Upper lobe of right lung (tissue), 1 donor: Measurements from ENCODE around the gene P2RY2. TPM values are rescaled to one million over a fixed set of nuclear protein-coding genes. Genes with fewer than 3 reads are reported as not detected.

Source experiments
- ATAC-seq: fragments of 200-7000 bp; cut with Tn5 transposase; one replicate; pipeline ENCODE4 v1.9.1; 2020; ENCODE audit warnings: mild to moderate bottlenecking, moderate library complexity
- DNase-seq: peaks from one replicate; pipeline ENCODE4 v3.0.0-alpha.2; 2020
- H3K27ac ChIP-seq: fragments of 200-600 bp; one replicate; pipeline ENCODE4 v1.8.0; 2022
- H3K27me3 ChIP-seq: fragments of 200-600 bp; one replicate; pipeline ENCODE4 v1.8.0; 2022; ENCODE audit warnings: mild to moderate bottlenecking
- H3K36me3 ChIP-seq: fragments of 200-600 bp; one replicate; pipeline ENCODE4 v1.8.0; 2022
- H3K4me1 ChIP-seq: fragments of 200-600 bp; one replicate; pipeline ENCODE4 v1.8.0; 2022
- H3K4me3 ChIP-seq: fragments of 200-600 bp; one replicate; pipeline ENCODE4 v1.8.0; 2022; ENCODE audit warnings: mild to moderate bottlenecking
- H3K9me3 ChIP-seq: fragments of 200-600 bp; one replicate; pipeline ENCODE4 v1.8.0; 2022
- CTCF ChIP-seq: fragments of 200-600 bp; IDR thresholded peaks from one replicate; pipeline ENCODE4 v1.8.0; 2022; ENCODE audit warnings: antibody characterized with exemption
- intact Hi-C: fragments of 100-400 bp; cut with DNase I; formaldehyde crosslinking; loops from one replicate; pipeline ENCODE4 v1.11.0; 2022
- total RNA-seq: library from RNA; stranded (reverse); fragmentation: NEBNext Ultra II Directional; extraction: Animal tissue kit (Norgen Biotek cat#: 25700); gene quantifications from one replicate; pipeline ENCODE4 v1.2.1, GENCODE V29; 2021
- donor health status: DM: no; HTN: yes; CAD: no; lungs with severe emphysema.

Gene P2RY2
- total RNA-seq, 1 donor from 2014 or later = 7.4 TPM

GRCh38 chr11:73249304-73249703 is 31.2 kb downstream of the P2RY2 start:
- DNase-seq = peak; percentile 4
- Histone ChIP-seq H3K27me3 (no peaks in the 10 kb centered on the region), H3K4me3 (no peak overlapping the region), H3K9me3 (no peaks in the 10 kb centered on the region), H3K36me3 (no peaks in the 10 kb centered on the region), H3K4me1 (no peaks in the 10 kb centered on the region), H3K27ac (no peak overlapping the region)
- ATAC-seq = no peak
- intact Hi-C loops = no loop called here
- no peak for TF ChIP-seq CTCF

- no peaks in the 10 kb centered on the region for H3K4me1 ChIP-seq
- no peak overlapping the region for H3K4me3 ChIP-seq
- no peaks in the 10 kb centered on the region for H3K9me3 ChIP-seq
- no peak for TF ChIP-seq CTCF
- no peaks in the 10 kb centered on the region for H3K36me3 ChIP-seq
- no peaks in the 10 kb centered on the region for H3K27me3 ChIP-seq
- intact Hi-C loops = no loop called here
- ATAC-seq (no peak), DNase-seq (peak; percentile 67)
- no peak overlapping the region for H3K27ac ChIP-seq
These were observed 32.0 kb downstream of the P2RY2 start for GRCh38 chr11:73249853-73250783.

- H3K4me3 ChIP-seq = no peak overlapping the region
- no peaks in the 10 kb centered on the region for H3K36me3 ChIP-seq
- no peaks in the 10 kb centered on the region for H3K27me3 ChIP-seq
- H3K9me3 ChIP-seq = no peaks in the 10 kb centered on the region
- no peak for ATAC-seq
- TF ChIP-seq CTCF = no peak
- DNase-seq = no peak
- peaks cover 4% of the 10 kb centered on the region for H3K4me1 ChIP-seq
- no peak overlapping the region for H3K27ac ChIP-seq
- intact Hi-C loops = no loop called here
These were observed 34.6 kb downstream of the P2RY2 start for GRCh38 chr11:73252577-73253191.

GRCh38 chr11:73257342-73258103 is 39.4 kb downstream of the P2RY2 start:
- intact Hi-C loops = no loop called here
- peak; percentile 84 for ATAC-seq
- H3K4me1 ChIP-seq = peaks cover 15% of the 10 kb centered on the region
- no peaks in the 10 kb centered on the region for H3K36me3 ChIP-seq
- H3K27me3 ChIP-seq = no peaks in the 10 kb centered on the region
- no peaks in the 10 kb centered on the region for H3K9me3 ChIP-seq
- H3K4me3 ChIP-seq = no peak overlapping the region
- peak; percentile 80 for DNase-seq
- TF ChIP-seq CTCF = no peak
- peak overlapping the region; percentile 78 for H3K27ac ChIP-seq

- Histone ChIP-seq H3K4me3 (no peak overlapping the region), H3K9me3 (no peaks in the 10 kb centered on the region), H3K27me3 (no peaks in the 10 kb centered on the region), H3K27ac (peak overlapping the region; percentile 78), H3K4me1 (peaks cover 15% of the 10 kb centered on the region), H3K36me3 (no peaks in the 10 kb centered on the region)
- ATAC-seq = no peak
- TF ChIP-seq CTCF = no peak
- intact Hi-C loops = no loop called here
- peak; percentile 37 for DNase-seq
These were observed 40.3 kb downstream of the P2RY2 start for GRCh38 chr11:73258104-73259035.
